MV-4-11 (cell line): Measurements from ENCODE around the gene KRTAP3-1.

Experiments used
- DNase-seq: peaks from one replicate; lab custom pipeline; 2025; lab: John Stamatoyannopoulos, UW

The KRTAP3-1 gene

GRCh38 chr17:40978575-40979151 is 30.3 kb downstream of the KRTAP3-1 start:
- no peak for DNase-seq

- no peak for DNase-seq
Observed at GRCh38 chr17:40975516-40975915, 33.4 kb downstream of the KRTAP3-1 start.

GRCh38 chr17:40974366-40974765 is 34.6 kb downstream of the KRTAP3-1 start:
- DNase-seq: no peak

- no peak for DNase-seq
Observed at GRCh38 chr17:40967582-40967981, 41.3 kb downstream of the KRTAP3-1 start.

- no peak for DNase-seq
Observed at GRCh38 chr17:40966848-40967247, 42.1 kb downstream of the KRTAP3-1 start, which contains the start of gene KRT39. Gene KRT39, minus strand, starts transcription at chr17:40966948. Its CDS starts 92 bp downstream, at chr17:40966856.

- peak; percentile 2 for DNase-seq
Observed at GRCh38 chr17:40963838-40964237, 45.1 kb downstream of the KRTAP3-1 start.

GRCh38 chr17:40962059-40962561 is 46.8 kb downstream of the KRTAP3-1 start:
- no peak for DNase-seq

- DNase-seq: no peak
Observed at GRCh38 chr17:40961591-40961990, 47.3 kb downstream of the KRTAP3-1 start.

- DNase-seq: no peak
Observed at GRCh38 chr17:40960144-40960543, 48.8 kb downstream of the KRTAP3-1 start.
